H9 (cell line): ENCODE results near the gene BMP7. TPM values are rescaled to one million over a fixed set of nuclear protein-coding genes. Genes with fewer than 3 reads are reported as not detected.
A peak's percentile ranks its signal among the peaks of the same experiment; 100 is the strongest.

ENCODE experiments used
- DNase-seq: peaks from one replicate; pipeline ENCODE4 v3.0.0-alpha.2; 2017
- H2AFZ ChIP-seq: one replicate; pipeline ENCODE4 v1.6.1; 2013; ENCODE audit warnings: mild to moderate bottlenecking, low read length, control low read depth, moderate library complexity
- H2AK5ac ChIP-seq: 2 replicates; pipeline ENCODE4 v1.6.1; 2013; ENCODE audit warnings: low read length, control low read depth, mixed read lengths; ENCODE audit not compliant: insufficient read length
- H2BK120ac ChIP-seq: one replicate; pipeline ENCODE4 v1.6.1; 2013; ENCODE audit warnings: low read depth, mild to moderate bottlenecking, low read length, control low read depth, inconsistent platforms; ENCODE audit not compliant: poor library complexity, severe bottlenecking
- H2BK12ac ChIP-seq: 2 replicates; pipeline ENCODE4 v1.6.1; 2013; ENCODE audit warnings: low read length, control low read depth, mixed read lengths, low read depth; ENCODE audit not compliant: insufficient read length
- H2BK15ac ChIP-seq: 2 replicates; pipeline ENCODE4 v1.6.1; 2013; ENCODE audit warnings: low read depth, low read length, control low read depth
- H2BK20ac ChIP-seq: one replicate; pipeline ENCODE4 v1.6.1; 2013; ENCODE audit warnings: low read depth, mild to moderate bottlenecking, low read length, control low read depth, inconsistent platforms; ENCODE audit not compliant: poor library complexity, severe bottlenecking
- H2BK5ac ChIP-seq: 2 replicates; pipeline ENCODE4 v1.6.1; 2013; ENCODE audit warnings: low read length, control low read depth, mixed read lengths; ENCODE audit not compliant: insufficient read length
- H3K14ac ChIP-seq: 2 replicates; pipeline ENCODE4 v1.6.1; 2013; ENCODE audit warnings: low read length, control low read depth; ENCODE audit not compliant: insufficient read depth
- H3K18ac ChIP-seq: 2 replicates; pipeline ENCODE4 v1.6.1; 2013; ENCODE audit warnings: low read depth, mild to moderate bottlenecking, mixed read lengths, low read length, control low read depth; ENCODE audit not compliant: insufficient read length
- H3K23ac ChIP-seq: 2 replicates; pipeline ENCODE4 v1.6.1; 2013; ENCODE audit warnings: low read length, control low read depth, mixed read lengths, low read depth; ENCODE audit not compliant: insufficient read length
- H3K23me2 ChIP-seq: 2 replicates; pipeline ENCODE4 v1.6.1; 2013; ENCODE audit warnings: low read depth, mild to moderate bottlenecking, mixed read lengths, low read length, control low read depth; ENCODE audit not compliant: insufficient read length, poor library complexity, severe bottlenecking
- H3K27ac ChIP-seq: 2 replicates; pipeline ENCODE4 v1.5.1; 2013; ENCODE audit warnings: low read length, control low read depth, mixed read lengths, low read depth; ENCODE audit not compliant: insufficient read length
- H3K27me3 ChIP-seq: 2 replicates; pipeline ENCODE4 v1.6.1; 2013; ENCODE audit warnings: low read length, control low read depth, inconsistent platforms; ENCODE audit not compliant: insufficient read depth
- H3K4ac ChIP-seq: 2 replicates; pipeline ENCODE4 v1.6.1; 2013; ENCODE audit warnings: low read depth, mild to moderate bottlenecking, control low read depth, inconsistent platforms, low read length, moderate library complexity
- H3K4me1 ChIP-seq: 2 replicates; pipeline ENCODE4 v1.6.1; 2013; ENCODE audit warnings: low read length, control low read depth, inconsistent platforms; ENCODE audit not compliant: insufficient read depth
- H3K4me2 ChIP-seq: 2 replicates; pipeline ENCODE4 v1.6.1; 2013; ENCODE audit warnings: low read length, control low read depth, mixed read lengths; ENCODE audit not compliant: insufficient read length, insufficient read depth
- H3K56ac ChIP-seq: 2 replicates; pipeline ENCODE4 v1.6.1; 2013; ENCODE audit warnings: low read depth, mild to moderate bottlenecking, mixed read lengths, low read length, control low read depth; ENCODE audit not compliant: insufficient read length
- H3K79me1 ChIP-seq: 2 replicates; pipeline ENCODE4 v1.6.1; 2013; ENCODE audit warnings: low read depth, mild to moderate bottlenecking, moderate library complexity, low read length, control low read depth, inconsistent platforms; ENCODE audit not compliant: insufficient read depth, poor library complexity, severe bottlenecking
- H3K79me2 ChIP-seq: 2 replicates; pipeline ENCODE4 v1.6.1; 2013; ENCODE audit warnings: low read length, control low read depth, inconsistent platforms; ENCODE audit not compliant: insufficient read depth
- H3K9ac ChIP-seq: 2 replicates; pipeline ENCODE4 v1.6.1; 2013; ENCODE audit warnings: low read length, control low read depth, mixed read lengths; ENCODE audit not compliant: insufficient read length; ENCODE audit errors: extremely low read depth
- H3K9me3 ChIP-seq: one replicate; pipeline ENCODE4 v1.6.1; 2013; ENCODE audit warnings: low read depth, low read length, inconsistent platforms; ENCODE audit not compliant: control insufficient read depth
- H3T11ph ChIP-seq: one replicate; pipeline ENCODE4 v1.6.1; 2013; ENCODE audit warnings: mild to moderate bottlenecking, low read length, control low read depth, inconsistent platforms
- H4K20me1 ChIP-seq: one replicate; pipeline ENCODE4 v1.6.1; 2013; ENCODE audit not compliant: control insufficient read depth, insufficient read length, insufficient read depth
- H4K5ac ChIP-seq: 2 replicates; pipeline ENCODE4 v1.6.1; 2013; ENCODE audit warnings: low read depth, mild to moderate bottlenecking, mixed read lengths, low read length, control low read depth; ENCODE audit not compliant: insufficient read length
- H4K8ac ChIP-seq: replicated peaks from 2 replicates; pipeline ENCODE4 v1.6.1; 2013; ENCODE audit warnings: low read length, control low read depth, mixed read lengths, low read depth; ENCODE audit not compliant: insufficient read length
- H4K91ac ChIP-seq: 2 replicates; pipeline ENCODE4 v1.6.1; 2013; ENCODE audit warnings: low read depth, mild to moderate bottlenecking, moderate library complexity, mixed read lengths, low read length, control low read depth; ENCODE audit not compliant: insufficient read length
- H3K27ac Mint-ChIP-seq, 3 experiments: 2 replicates in 2 of 3; 3 replicates in 1 of 3; pipeline ENCODE4 v1.8.0; 2020 to 2021; ENCODE audit warnings: mixed read lengths in 3 of 3, mild to moderate bottlenecking in 1 of 3, moderate library complexity in 1 of 3
- H3K27me3 Mint-ChIP-seq: 2 replicates; pipeline ENCODE4 v1.8.0; 2021; ENCODE audit warnings: low read depth, mild to moderate bottlenecking, moderate library complexity, mixed read lengths
- H3K36me3 Mint-ChIP-seq, 3 experiments: 2 replicates in 2 of 3; 3 replicates in 1 of 3; pipeline ENCODE4 v1.8.0; 2020 to 2021; ENCODE audit warnings: low read depth in 3 of 3, mixed read lengths in 3 of 3; ENCODE audit not compliant: insufficient read depth in 1 of 3
- H3K4me1 Mint-ChIP-seq, 2 experiments: 2 replicates each; pipeline ENCODE4 v1.8.0; 2020; ENCODE audit warnings: mixed read lengths in 2 of 2
- H3K4me3 Mint-ChIP-seq, 2 experiments: 2 replicates in 1 of 2; 3 replicates in 1 of 2; pipeline ENCODE4 v1.8.0; 2020 to 2021; ENCODE audit warnings: mild to moderate bottlenecking in 2 of 2, mixed read lengths in 2 of 2, moderate library complexity in 1 of 2
- H3K9me3 Mint-ChIP-seq, 2 experiments: 2 replicates in 1 of 2; 3 replicates in 1 of 2; pipeline ENCODE4 v1.8.0; 2020; ENCODE audit warnings: mild to moderate bottlenecking in 2 of 2, mixed read lengths in 2 of 2, moderate library complexity in 1 of 2
- WGBS: extraction: QIAGEN DNeasy Blood & Tissue Kit; methylation state at CpG from one replicate; pipeline ENCODE4 v1.1.7; 2013; ENCODE audit warnings: missing lambda C conversion rate, low lambda C conversion rate, mixed read lengths; ENCODE audit not compliant: insufficient read length; ENCODE audit errors: extremely low coverage; 5-methylcytosine and 5-hydroxymethylcytosine counted together
- total RNA-seq: library from RNA; stranded (reverse); gene quantifications from 2 replicates; pipeline ENCODE4 v1.2.1, GENCODE V29; 2021
- TF ChIP-seq, protein P1 (sequence below): fragments of 200-600 bp; sonication (generic); conservative IDR thresholded peaks from 3 replicates; pipeline ENCODE4 v1.8.0; 2021; ENCODE audit warnings: antibody characterized with exemption, mild to moderate bottlenecking

Gene BMP7
- total RNA-seq, 1 experiment from 2014 or later = 17.7 TPM

GRCh38 chr20:57167971-57168701 is 98.3 kb downstream of the BMP7 start:
- Histone ChIP-seq H3K14ac (no peak overlapping the region), H3K27me3 (no peaks in the 10 kb centered on the region), H3K27ac (no peak overlapping the region), H3K4me2 (no peak overlapping the region), H2BK120ac (no peak overlapping the region), H4K91ac (no peak overlapping the region), H3K4ac (no peak overlapping the region), H2BK12ac (no peak overlapping the region), H2AFZ (no peak overlapping the region), H3K9me3 (no peaks in the 10 kb centered on the region), H3K9ac (no peak overlapping the region), H3K56ac (no peak overlapping the region), H2BK15ac (no peak overlapping the region), H3T11ph (no peak overlapping the region), H3K23me2 (no peaks in the 10 kb centered on the region), H2BK5ac (no peak overlapping the region), H3K23ac (no peak overlapping the region), H4K5ac (no peak overlapping the region), H3K4me1 (no peaks in the 10 kb centered on the region), H3K18ac (no peak overlapping the region), H2AK5ac (no peak overlapping the region), H4K8ac (no peak overlapping the region), H3K79me1 (no peaks in the 10 kb centered on the region), H2BK20ac (no peak overlapping the region), H4K20me1 (no peaks in the 10 kb centered on the region), H3K79me2 (no peaks in the 10 kb centered on the region)
- Mint-ChIP-seq H3K4me1 (peaks cover 3 to 5% of the 10 kb centered on the region in 2 experiments), H3K9me3 (peaks cover 9% of the 10 kb centered on the region in 2 experiments), H3K27me3 (no peaks in the 10 kb centered on the region; the same call in none of the 2 replicates), H3K4me3 (no peak overlapping the region), H3K36me3 (peaks cover 8 to 29% (median 23%) of the 10 kb centered on the region in 3 experiments; a peak in 6 of 7 replicates), H3K27ac (peak overlapping the region in 2 of 3 experiments; percentile 48 to 74; a peak in 3 of 7 replicates)
- no peak for DNase-seq
- no CpG with 5 or more reads among the region's 26 CpGs for WGBS
- TF ChIP-seq, protein P1, sequence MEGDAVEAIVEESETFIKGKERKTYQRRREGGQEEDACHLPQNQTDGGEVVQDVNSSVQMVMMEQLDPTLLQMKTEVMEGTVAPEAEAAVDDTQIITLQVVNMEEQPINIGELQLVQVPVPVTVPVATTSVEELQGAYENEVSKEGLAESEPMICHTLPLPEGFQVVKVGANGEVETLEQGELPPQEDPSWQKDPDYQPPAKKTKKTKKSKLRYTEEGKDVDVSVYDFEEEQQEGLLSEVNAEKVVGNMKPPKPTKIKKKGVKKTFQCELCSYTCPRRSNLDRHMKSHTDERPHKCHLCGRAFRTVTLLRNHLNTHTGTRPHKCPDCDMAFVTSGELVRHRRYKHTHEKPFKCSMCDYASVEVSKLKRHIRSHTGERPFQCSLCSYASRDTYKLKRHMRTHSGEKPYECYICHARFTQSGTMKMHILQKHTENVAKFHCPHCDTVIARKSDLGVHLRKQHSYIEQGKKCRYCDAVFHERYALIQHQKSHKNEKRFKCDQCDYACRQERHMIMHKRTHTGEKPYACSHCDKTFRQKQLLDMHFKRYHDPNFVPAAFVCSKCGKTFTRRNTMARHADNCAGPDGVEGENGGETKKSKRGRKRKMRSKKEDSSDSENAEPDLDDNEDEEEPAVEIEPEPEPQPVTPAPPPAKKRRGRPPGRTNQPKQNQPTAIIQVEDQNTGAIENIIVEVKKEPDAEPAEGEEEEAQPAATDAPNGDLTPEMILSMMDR = no peak
